ENCODE measurements around the gene ASB18.

ASB18 gene

GRCh38 chr2:236168110-236169080 lies 95.8 kb downstream of the ASB18 start, which contains the start of gene GBX2:
Gene GBX2, minus strand, starts transcription at chr2:236168386. Its CDS starts 415 bp downstream, at chr2:236167971.
- Histone ChIP-seq H3K4me3 (ENCODE audit: low read length in 2 of 2) (peak within 1 kb of the TSS in 1 of 2 donors; percentile 64), H3K36me3 (ENCODE audit: control insufficient read depth in 2 of 2, insufficient read depth in 2 of 2, low read length in 2 of 2) (no peaks in the 10 kb centered on the region), H3K27me3 (ENCODE audit: control insufficient read depth in 1 of 2, insufficient read depth in 2 of 2, low read length in 2 of 2) (peaks cover 69 to 100% of the 10 kb centered on the region in 2 donors), H3K9me3 (ENCODE audit: control insufficient read depth in 2 of 2, low read length in 2 of 2) (no peaks in the 10 kb centered on the region), H3K27ac (ENCODE audit: low read length) (no peak within 1 kb of the TSS), H3K9ac (ENCODE audit: low read length in 2 of 2) (no peak within 1 kb of the TSS), H3K4me1 (ENCODE audit: control insufficient read depth, insufficient read depth, low read length) (peaks cover 50% of the 10 kb centered on the region)

GRCh38 chr2:236167297-236168109 lies 96.7 kb downstream of the ASB18 start:
- Histone ChIP-seq H3K4me1 (ENCODE audit: control insufficient read depth, insufficient read depth, low read length) (peaks cover 50% of the 10 kb centered on the region), H3K4me3 (ENCODE audit: low read length in 2 of 2) (peak overlapping the region in 1 of 2 donors; percentile 64), H3K27ac (ENCODE audit: low read length) (no peak overlapping the region), H3K9me3 (ENCODE audit: control insufficient read depth in 2 of 2, low read length in 2 of 2) (no peaks in the 10 kb centered on the region), H3K36me3 (ENCODE audit: control insufficient read depth in 2 of 2, insufficient read depth in 2 of 2, low read length in 2 of 2) (no peaks in the 10 kb centered on the region), H3K27me3 (ENCODE audit: control insufficient read depth in 1 of 2, insufficient read depth in 2 of 2, low read length in 2 of 2) (peaks cover 69 to 100% of the 10 kb centered on the region in 2 donors), H3K9ac (ENCODE audit: low read length in 2 of 2) (no peak overlapping the region)

GRCh38 chr2:236166796-236167296 lies 97.4 kb downstream of the ASB18 start:
- Histone ChIP-seq H3K36me3 (ENCODE audit: control insufficient read depth in 2 of 2, insufficient read depth in 2 of 2, low read length in 2 of 2) (no peaks in the 10 kb centered on the region), H3K4me3 (ENCODE audit: low read length in 2 of 2) (peak overlapping the region in 1 of 2 donors; percentile 64), H3K27me3 (ENCODE audit: control insufficient read depth in 1 of 2, insufficient read depth in 2 of 2, low read length in 2 of 2) (peaks cover 73 to 100% of the 10 kb centered on the region in 2 donors), H3K4me1 (ENCODE audit: control insufficient read depth, insufficient read depth, low read length) (peaks cover 50% of the 10 kb centered on the region), H3K27ac (ENCODE audit: low read length) (no peak overlapping the region), H3K9ac (ENCODE audit: low read length in 2 of 2) (no peak overlapping the region), H3K9me3 (ENCODE audit: control insufficient read depth in 2 of 2, low read length in 2 of 2) (no peaks in the 10 kb centered on the region)

- Histone ChIP-seq H3K36me3 (ENCODE audit: control insufficient read depth in 2 of 2, insufficient read depth in 2 of 2, low read length in 2 of 2) (no peaks in the 10 kb centered on the region), H3K9ac (ENCODE audit: low read length in 2 of 2) (no peak overlapping the region), H3K27me3 (ENCODE audit: control insufficient read depth in 1 of 2, insufficient read depth in 2 of 2, low read length in 2 of 2) (peaks cover 73 to 100% of the 10 kb centered on the region in 2 donors), H3K9me3 (ENCODE audit: control insufficient read depth in 2 of 2, low read length in 2 of 2) (no peaks in the 10 kb centered on the region), H3K27ac (ENCODE audit: low read length) (no peak overlapping the region), H3K4me1 (ENCODE audit: control insufficient read depth, insufficient read depth, low read length) (peaks cover 50% of the 10 kb centered on the region), H3K4me3 (ENCODE audit: low read length in 2 of 2) (peak overlapping the region in 1 of 2 donors; percentile 64)
Observed at GRCh38 chr2:236165842-236166795, 98.1 kb downstream of the ASB18 start.

- H3K9me3 ChIP-seq (ENCODE audit: control insufficient read depth in 2 of 2, low read length in 2 of 2), result no peaks in the 10 kb centered on the region
- H3K27ac ChIP-seq (ENCODE audit: low read length), result no peak overlapping the region
- peaks cover 71 to 98% of the 10 kb centered on the region in 2 donors for H3K27me3 ChIP-seq (ENCODE audit: control insufficient read depth in 1 of 2, insufficient read depth in 2 of 2, low read length in 2 of 2)
- H3K9ac ChIP-seq (ENCODE audit: low read length in 2 of 2), result no peak overlapping the region
- peak overlapping the region in 1 of 2 donors; percentile 58 for H3K4me3 ChIP-seq (ENCODE audit: low read length in 2 of 2)
- no peaks in the 10 kb centered on the region for H3K36me3 ChIP-seq (ENCODE audit: control insufficient read depth in 2 of 2, insufficient read depth in 2 of 2, low read length in 2 of 2)
- H3K4me1 ChIP-seq (ENCODE audit: control insufficient read depth, insufficient read depth, low read length), result peaks cover 50% of the 10 kb centered on the region
Observed at GRCh38 chr2:236164925-236165841, 99.0 kb downstream of the ASB18 start.

GRCh38 chr2:236164201-236164924 lies 99.8 kb downstream of the ASB18 start:
- no peaks in the 10 kb centered on the region for H3K36me3 ChIP-seq (ENCODE audit: control insufficient read depth in 2 of 2, insufficient read depth in 2 of 2, low read length in 2 of 2)
- H3K4me3 ChIP-seq (ENCODE audit: low read length in 2 of 2), result peak overlapping the region in 1 of 2 donors; percentile 58
- H3K9ac ChIP-seq (ENCODE audit: low read length in 2 of 2), result no peak overlapping the region
- H3K4me1 ChIP-seq (ENCODE audit: control insufficient read depth, insufficient read depth, low read length), result peaks cover 48% of the 10 kb centered on the region
- H3K9me3 ChIP-seq (ENCODE audit: control insufficient read depth in 2 of 2, low read length in 2 of 2), result no peaks in the 10 kb centered on the region
- peaks cover 62 to 95% of the 10 kb centered on the region in 2 donors for H3K27me3 ChIP-seq (ENCODE audit: control insufficient read depth in 1 of 2, insufficient read depth in 2 of 2, low read length in 2 of 2)
- no peak overlapping the region for H3K27ac ChIP-seq (ENCODE audit: low read length)

GRCh38 chr2:236163471-236164200 lies 100.6 kb downstream of the ASB18 start:
- no peaks in the 10 kb centered on the region for H3K9me3 ChIP-seq (ENCODE audit: control insufficient read depth in 2 of 2, low read length in 2 of 2)
- H3K36me3 ChIP-seq (ENCODE audit: control insufficient read depth in 2 of 2, insufficient read depth in 2 of 2, low read length in 2 of 2), result no peaks in the 10 kb centered on the region
- peaks cover 57 to 88% of the 10 kb centered on the region in 2 donors for H3K27me3 ChIP-seq (ENCODE audit: control insufficient read depth in 1 of 2, insufficient read depth in 2 of 2, low read length in 2 of 2)
- H3K4me3 ChIP-seq (ENCODE audit: low read length in 2 of 2), result peak overlapping the region in 1 of 2 donors; percentile 58
- H3K9ac ChIP-seq (ENCODE audit: low read length in 2 of 2), result no peak overlapping the region
- no peak overlapping the region for H3K27ac ChIP-seq (ENCODE audit: low read length)
- H3K4me1 ChIP-seq (ENCODE audit: control insufficient read depth, insufficient read depth, low read length), result peaks cover 43% of the 10 kb centered on the region

GRCh38 chr2:236162882-236163470 lies 101.2 kb downstream of the ASB18 start:
- Histone ChIP-seq H3K4me3 (ENCODE audit: low read length in 2 of 2) (no peak overlapping the region), H3K27me3 (ENCODE audit: control insufficient read depth in 1 of 2, insufficient read depth in 2 of 2, low read length in 2 of 2) (peaks cover 59 to 87% of the 10 kb centered on the region in 2 donors), H3K9me3 (ENCODE audit: control insufficient read depth in 2 of 2, low read length in 2 of 2) (no peaks in the 10 kb centered on the region), H3K27ac (ENCODE audit: low read length) (no peak overlapping the region), H3K36me3 (ENCODE audit: control insufficient read depth in 2 of 2, insufficient read depth in 2 of 2, low read length in 2 of 2) (no peaks in the 10 kb centered on the region), H3K9ac (ENCODE audit: low read length in 2 of 2) (no peak overlapping the region), H3K4me1 (ENCODE audit: control insufficient read depth, insufficient read depth, low read length) (peaks cover 38% of the 10 kb centered on the region)

All from stomach smooth muscle (tissue), 2 donors.